HL-60 (cell line): Measurements from ENCODE around the gene RUNX1.

Source experiments
- DNase-seq, 2 experiments: peaks; one replicate each; pipeline ENCODE4 v3.0.0-alpha.2; 2010 to 2020; ENCODE audit warnings: low read depth in 1 of 2, low spot score in 1 of 2
- H3K27ac ChIP-seq: fragments of 250-450 bp; sonication (Bioruptor Pico); replicated peaks from 2 replicates; pipeline ENCODE4 v1.5.1; 2020; ENCODE audit warnings: mild to moderate bottlenecking, moderate library complexity
- H3K27me3 ChIP-seq: fragments of 250-450 bp; sonication (Bioruptor Pico); 2 replicates; pipeline ENCODE4 v1.5.1; 2021; ENCODE audit warnings: mild to moderate bottlenecking, moderate library complexity; ENCODE audit not compliant: insufficient read depth, poor library complexity, severe bottlenecking
- H3K4me3 ChIP-seq: replicated peaks from 2 replicates; pipeline ENCODE4 v1.5.1; 2011; ENCODE audit warnings: mild to moderate bottlenecking, control low read depth, low read length; ENCODE audit not compliant: insufficient read depth
- GABPA ChIP-seq: IDR thresholded peaks from 2 replicates; pipeline ENCODE4 v1.6.1; 2012; ENCODE audit warnings: low read depth
- POLR2AphosphoS5 ChIP-seq: IDR thresholded peaks from 2 replicates; pipeline ENCODE4 v1.6.1; 2012; ENCODE audit warnings: low read depth
- SPI1 ChIP-seq: IDR thresholded peaks from 2 replicates; pipeline ENCODE4 v1.6.1; 2012; ENCODE audit warnings: low read depth, mild to moderate bottlenecking, borderline replicate concordance
- TF ChIP-seq, protein P1 (sequence below): IDR thresholded peaks from 2 replicates; pipeline ENCODE4 v1.6.1; 2012; ENCODE audit warnings: low read depth; ENCODE audit not compliant: insufficient replicate concordance
- TF ChIP-seq, protein P2 (sequence below): IDR thresholded peaks from one replicate; pipeline ENCODE4 v1.5.1; 2011; ENCODE audit warnings: low read length, control low read depth, inconsistent platforms; ENCODE audit not compliant: insufficient read depth

The RUNX1 gene

DNA sequence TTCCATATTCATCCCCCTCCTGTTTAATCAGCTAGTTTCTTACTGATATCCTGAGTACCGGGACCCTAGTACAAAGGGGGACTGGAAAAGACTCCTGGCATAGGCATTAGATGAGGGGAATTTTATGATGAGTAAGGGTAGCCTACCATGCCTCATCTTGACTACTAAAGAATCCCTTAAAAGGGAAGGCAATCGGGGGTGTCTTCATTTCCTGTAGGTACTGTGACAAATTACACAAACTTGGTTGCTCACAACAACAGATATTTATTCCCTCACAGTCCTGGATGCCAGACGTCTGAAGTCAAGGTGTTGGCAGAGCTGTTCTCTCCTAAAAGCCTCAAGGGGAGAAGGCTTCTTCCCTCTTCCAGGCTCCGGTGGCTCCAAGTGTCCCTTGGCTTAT, 28.9 kb upstream of the RUNX1 start:
- H3K27ac ChIP-seq = no peak overlapping the region
- no peak for TF ChIP-seq GABPA
- no peak for DNase-seq
- H3K27me3 ChIP-seq = no peaks in the 10 kb centered on the region
- H3K4me3 ChIP-seq = no peak overlapping the region

DNA sequence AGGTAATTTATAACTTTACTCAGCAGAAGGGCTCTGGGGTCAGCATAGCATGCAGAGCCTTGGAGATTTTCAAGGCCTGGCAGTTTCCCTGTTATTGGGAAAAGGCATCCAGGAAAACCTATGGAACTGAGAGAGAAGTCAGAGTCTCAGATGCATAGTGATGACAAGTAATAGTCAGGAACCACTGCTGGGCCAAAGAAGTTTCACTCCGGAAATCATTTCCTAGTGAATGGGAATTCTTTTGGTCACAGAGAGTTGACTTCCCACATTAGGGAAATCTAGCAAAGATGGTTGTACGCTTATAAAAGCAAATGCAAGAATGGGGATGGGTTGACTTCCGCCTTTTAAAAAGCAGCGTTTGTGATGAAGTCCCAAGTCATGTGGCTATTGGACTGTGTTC, 28.4 kb upstream of the RUNX1 start:
- no peak overlapping the region for H3K27ac ChIP-seq
- DNase-seq = no peak
- TF ChIP-seq SPI1 (no peak), POLR2AphosphoS5 (no peak), GABPA (no peak)
- TF ChIP-seq, protein P1, sequence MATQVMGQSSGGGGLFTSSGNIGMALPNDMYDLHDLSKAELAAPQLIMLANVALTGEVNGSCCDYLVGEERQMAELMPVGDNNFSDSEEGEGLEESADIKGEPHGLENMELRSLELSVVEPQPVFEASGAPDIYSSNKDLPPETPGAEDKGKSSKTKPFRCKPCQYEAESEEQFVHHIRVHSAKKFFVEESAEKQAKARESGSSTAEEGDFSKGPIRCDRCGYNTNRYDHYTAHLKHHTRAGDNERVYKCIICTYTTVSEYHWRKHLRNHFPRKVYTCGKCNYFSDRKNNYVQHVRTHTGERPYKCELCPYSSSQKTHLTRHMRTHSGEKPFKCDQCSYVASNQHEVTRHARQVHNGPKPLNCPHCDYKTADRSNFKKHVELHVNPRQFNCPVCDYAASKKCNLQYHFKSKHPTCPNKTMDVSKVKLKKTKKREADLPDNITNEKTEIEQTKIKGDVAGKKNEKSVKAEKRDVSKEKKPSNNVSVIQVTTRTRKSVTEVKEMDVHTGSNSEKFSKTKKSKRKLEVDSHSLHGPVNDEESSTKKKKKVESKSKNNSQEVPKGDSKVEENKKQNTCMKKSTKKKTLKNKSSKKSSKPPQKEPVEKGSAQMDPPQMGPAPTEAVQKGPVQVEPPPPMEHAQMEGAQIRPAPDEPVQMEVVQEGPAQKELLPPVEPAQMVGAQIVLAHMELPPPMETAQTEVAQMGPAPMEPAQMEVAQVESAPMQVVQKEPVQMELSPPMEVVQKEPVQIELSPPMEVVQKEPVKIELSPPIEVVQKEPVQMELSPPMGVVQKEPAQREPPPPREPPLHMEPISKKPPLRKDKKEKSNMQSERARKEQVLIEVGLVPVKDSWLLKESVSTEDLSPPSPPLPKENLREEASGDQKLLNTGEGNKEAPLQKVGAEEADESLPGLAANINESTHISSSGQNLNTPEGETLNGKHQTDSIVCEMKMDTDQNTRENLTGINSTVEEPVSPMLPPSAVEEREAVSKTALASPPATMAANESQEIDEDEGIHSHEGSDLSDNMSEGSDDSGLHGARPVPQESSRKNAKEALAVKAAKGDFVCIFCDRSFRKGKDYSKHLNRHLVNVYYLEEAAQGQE = no peak
- TF ChIP-seq, protein P2, sequence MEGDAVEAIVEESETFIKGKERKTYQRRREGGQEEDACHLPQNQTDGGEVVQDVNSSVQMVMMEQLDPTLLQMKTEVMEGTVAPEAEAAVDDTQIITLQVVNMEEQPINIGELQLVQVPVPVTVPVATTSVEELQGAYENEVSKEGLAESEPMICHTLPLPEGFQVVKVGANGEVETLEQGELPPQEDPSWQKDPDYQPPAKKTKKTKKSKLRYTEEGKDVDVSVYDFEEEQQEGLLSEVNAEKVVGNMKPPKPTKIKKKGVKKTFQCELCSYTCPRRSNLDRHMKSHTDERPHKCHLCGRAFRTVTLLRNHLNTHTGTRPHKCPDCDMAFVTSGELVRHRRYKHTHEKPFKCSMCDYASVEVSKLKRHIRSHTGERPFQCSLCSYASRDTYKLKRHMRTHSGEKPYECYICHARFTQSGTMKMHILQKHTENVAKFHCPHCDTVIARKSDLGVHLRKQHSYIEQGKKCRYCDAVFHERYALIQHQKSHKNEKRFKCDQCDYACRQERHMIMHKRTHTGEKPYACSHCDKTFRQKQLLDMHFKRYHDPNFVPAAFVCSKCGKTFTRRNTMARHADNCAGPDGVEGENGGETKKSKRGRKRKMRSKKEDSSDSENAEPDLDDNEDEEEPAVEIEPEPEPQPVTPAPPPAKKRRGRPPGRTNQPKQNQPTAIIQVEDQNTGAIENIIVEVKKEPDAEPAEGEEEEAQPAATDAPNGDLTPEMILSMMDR = no peak
- no peak overlapping the region for H3K4me3 ChIP-seq
- no peaks in the 10 kb centered on the region for H3K27me3 ChIP-seq

DNA sequence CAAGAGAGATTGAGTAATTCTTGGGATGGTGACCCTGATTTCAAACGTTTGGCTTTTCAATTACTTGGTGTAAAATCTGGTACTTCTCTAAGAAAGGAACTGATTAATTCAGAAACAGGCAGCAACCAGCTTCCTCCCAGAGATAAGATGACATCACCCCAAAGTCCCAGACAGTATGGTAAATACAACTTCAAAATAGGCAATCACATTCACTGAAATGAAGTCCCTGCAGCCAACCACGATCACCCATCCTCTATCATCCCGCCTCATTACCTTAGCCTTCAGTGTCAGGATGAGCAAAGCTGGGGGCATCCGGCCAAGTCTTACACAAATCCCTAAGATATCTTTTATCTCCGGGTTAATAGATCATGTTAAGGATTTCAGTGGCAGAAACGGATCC, 26.4 kb upstream of the RUNX1 start:
- no peak for DNase-seq
- Histone ChIP-seq H3K4me3 (no peak overlapping the region), H3K27ac (no peak overlapping the region), H3K27me3 (no peaks in the 10 kb centered on the region)
- TF ChIP-seq, protein P1 = no peak
- no peak for TF ChIP-seq GABPA
- TF ChIP-seq POLR2AphosphoS5 = no peak
- no peak for TF ChIP-seq SPI1
- TF ChIP-seq, protein P2 = no peak

DNA sequence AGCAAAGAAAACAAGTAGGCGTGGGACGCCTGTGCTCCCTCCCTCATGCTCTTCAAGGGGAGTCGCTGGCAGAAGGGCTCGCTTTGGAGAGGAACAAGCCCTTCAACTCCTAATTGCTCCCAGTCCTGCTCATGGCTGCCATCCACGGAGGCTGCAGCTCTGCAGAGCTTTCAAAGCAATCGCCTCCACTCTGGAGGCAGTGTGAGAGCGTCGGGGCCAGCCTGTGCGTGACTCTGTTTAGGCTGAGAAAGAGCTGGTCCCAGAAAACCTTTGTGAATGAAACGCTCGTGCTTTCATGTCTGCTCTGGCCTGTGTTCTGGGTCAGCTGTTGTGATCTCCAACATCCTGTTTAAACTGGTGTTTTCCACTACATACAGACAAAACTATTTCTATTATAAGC, 23.9 kb upstream of the RUNX1 start:
- Histone ChIP-seq H3K27ac (no peak overlapping the region), H3K4me3 (no peak overlapping the region), H3K27me3 (no peaks in the 10 kb centered on the region)
- no peak for TF ChIP-seq POLR2AphosphoS5
- no peak for TF ChIP-seq GABPA
- TF ChIP-seq, protein P2 = no peak
- TF ChIP-seq, protein P1 = no peak
- TF ChIP-seq SPI1 = no peak
- DNase-seq = no peak
